ENCODE measurements around the gene PYGO1. TPM values are rescaled to one million over a fixed set of nuclear protein-coding genes. Genes with fewer than 3 reads are reported as not detected.

The PYGO1 gene
- total and polyA plus RNA-seq, 2 of the 8 experiments (the other 6 are each of a cell fraction or from before 2014, with no cell fraction given), result 0.50 to 1.1 TPM

DNA sequence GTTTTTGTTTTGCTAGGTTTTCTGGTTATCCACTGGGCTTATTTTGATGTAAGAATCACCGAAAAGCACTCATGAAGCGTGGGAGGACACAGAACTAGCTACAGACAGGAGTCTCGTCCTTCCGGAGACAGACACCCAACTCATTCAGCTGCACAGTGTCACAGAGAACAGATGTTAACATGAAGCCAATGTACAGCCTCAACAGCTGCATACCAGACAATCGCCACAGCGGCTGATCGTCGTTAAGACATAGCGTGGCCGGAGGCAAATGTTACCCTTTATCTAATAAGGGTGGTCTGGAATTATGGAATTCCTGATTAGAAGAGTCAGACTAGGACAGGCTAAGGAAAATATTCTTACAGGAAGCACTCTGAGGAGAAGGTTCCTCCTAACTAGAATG is 1.1 kb upstream of the PYGO1 start (continued):
- TF ChIP-seq CHD7 (IDR thresholded peaks at IDR 0.05; ENCODE audit: insufficient replicate concordance, low read length), result no peak
- TF ChIP-seq SP1 (IDR thresholded peaks at IDR 0.05; ENCODE audit: low read depth, low read length), result no peak
- TF ChIP-seq NRF1 (IDR thresholded peaks at IDR 0.05; ENCODE audit: low read depth, low read length), result no peak
- no peak for TF ChIP-seq RNF2 (IDR thresholded peaks at IDR 0.05; ENCODE audit: borderline replicate concordance, low read depth, low read length, missing control alignments, poor library complexity, severe bottlenecking)
- no peak for TF ChIP-seq RBBP5 (IDR thresholded peaks at IDR 0.05; ENCODE audit: borderline replicate concordance, low read depth, low read length)
- TF ChIP-seq HDAC6 (IDR thresholded peaks at IDR 0.05; ENCODE audit: low read depth, low read length), result no peak
- no peak for TF ChIP-seq KDM4A (IDR thresholded peaks at IDR 0.05; ENCODE audit: low read depth, low read length, severe bottlenecking)
- TF ChIP-seq USF2 (IDR thresholded peaks at IDR 0.05; ENCODE audit: low read length), result no peak
- no peak for TF ChIP-seq SRF (IDR thresholded peaks at IDR 0.05; ENCODE audit: low read depth, low read length)
- TF ChIP-seq SP4 (IDR thresholded peaks at IDR 0.05; ENCODE audit: low read length), result no peak
